ENCODE results near the gene TXNIP. TPM values are rescaled to one million over a fixed set of nuclear protein-coding genes. Genes with fewer than 3 reads are reported as not detected.

The TXNIP gene
- total and polyA plus RNA-seq, 10 donors, result 446 to 2,368 (median 1,246) TPM

- 82 to 93% (median 91%) methylated on average over 8 of the region's 8 CpGs for WGBS, 5 donors
- intact Hi-C loops (cut with DNase I; ENCODE audit: low total_unique reads), result loop anchor here (5.0 kb wide), 3 partner anchors 33 to 163 kb away; partner anchors contain the start of gene NUDT17
- Histone ChIP-seq H3K36me3 (no peaks in the 10 kb centered on the region), H3K4me3 (no peak overlapping the region), H3K9me3 (no peaks in the 10 kb centered on the region), H3K27ac (peak overlapping the region; percentile 22 to 76 (median 54)), H3K27me3 (replicated peaks in 1 of 7) (no peaks in the 10 kb centered on the region), H3K4me1 (peaks cover 12 to 71% (median 35%) of the 10 kb centered on the region in 6 donors)
- DNase-seq, result no peak
- TF ChIP-seq, protein P1, sequence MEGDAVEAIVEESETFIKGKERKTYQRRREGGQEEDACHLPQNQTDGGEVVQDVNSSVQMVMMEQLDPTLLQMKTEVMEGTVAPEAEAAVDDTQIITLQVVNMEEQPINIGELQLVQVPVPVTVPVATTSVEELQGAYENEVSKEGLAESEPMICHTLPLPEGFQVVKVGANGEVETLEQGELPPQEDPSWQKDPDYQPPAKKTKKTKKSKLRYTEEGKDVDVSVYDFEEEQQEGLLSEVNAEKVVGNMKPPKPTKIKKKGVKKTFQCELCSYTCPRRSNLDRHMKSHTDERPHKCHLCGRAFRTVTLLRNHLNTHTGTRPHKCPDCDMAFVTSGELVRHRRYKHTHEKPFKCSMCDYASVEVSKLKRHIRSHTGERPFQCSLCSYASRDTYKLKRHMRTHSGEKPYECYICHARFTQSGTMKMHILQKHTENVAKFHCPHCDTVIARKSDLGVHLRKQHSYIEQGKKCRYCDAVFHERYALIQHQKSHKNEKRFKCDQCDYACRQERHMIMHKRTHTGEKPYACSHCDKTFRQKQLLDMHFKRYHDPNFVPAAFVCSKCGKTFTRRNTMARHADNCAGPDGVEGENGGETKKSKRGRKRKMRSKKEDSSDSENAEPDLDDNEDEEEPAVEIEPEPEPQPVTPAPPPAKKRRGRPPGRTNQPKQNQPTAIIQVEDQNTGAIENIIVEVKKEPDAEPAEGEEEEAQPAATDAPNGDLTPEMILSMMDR (IDR thresholded peaks at IDR 0.05 in 8 of 11, conservative IDR thresholded peaks at IDR 0.05 in 3 of 11), result no peak
- TF ChIP-seq POLR2A (IDR thresholded peaks at IDR 0.05) (no peak), POLR2AphosphoS5 (IDR thresholded peaks at IDR 0.05) (no peak)
Observed at GRCh38 chr1:146010126-146010738, 13.9 kb upstream of the TXNIP start.

- peaks cover 10 to 89% (median 37%) of the 10 kb centered on the region in 6 donors for H3K4me1 ChIP-seq
- no peaks in the 10 kb centered on the region for H3K9me3 ChIP-seq
- no peak for DNase-seq
- intact Hi-C loops (cut with DNase I; ENCODE audit: low total_unique reads), result no loop called here
- TF ChIP-seq, protein P1 (IDR thresholded peaks at IDR 0.05 in 8 of 11, conservative IDR thresholded peaks at IDR 0.05 in 3 of 11), result peak in 4 of 11 experiments; percentile 11 to 33 (median 22)
- no peak for TF ChIP-seq POLR2AphosphoS5 (IDR thresholded peaks at IDR 0.05)
- TF ChIP-seq POLR2A (IDR thresholded peaks at IDR 0.05), result no peak
- H3K27me3 ChIP-seq (replicated peaks in 1 of 7), result no peaks in the 10 kb centered on the region
- H3K36me3 ChIP-seq, result no peaks in the 10 kb centered on the region
- 89 to 94% (median 91%) methylated on average over 8 of the region's 8 CpGs for WGBS, 5 donors
- H3K4me3 ChIP-seq, result peak overlapping the region in 2 of 8 donors; percentile 15 to 54
- H3K27ac ChIP-seq, result peak overlapping the region; percentile 44 to 95 (median 91)
Observed at GRCh38 chr1:146007489-146008133, 11.2 kb upstream of the TXNIP start.

GRCh38 chr1:146001709-146002108 lies 5.3 kb upstream of the TXNIP start:
- no peaks in the 10 kb centered on the region for H3K9me3 ChIP-seq
- H3K27me3 ChIP-seq (replicated peaks in 1 of 7), result no peaks in the 10 kb centered on the region
- DNase-seq, result no peak
- H3K4me1 ChIP-seq, result peaks cover 21 to 96% (median 60%) of the 10 kb centered on the region in 6 donors
- H3K27ac ChIP-seq, result peak overlapping the region in 7 of 8 donors; percentile 25 to 100 (median 61)
- intact Hi-C loops (cut with DNase I; ENCODE audit: low total_unique reads), result no loop called here
- H3K4me3 ChIP-seq, result peak overlapping the region in 1 of 8 donors; percentile 27
- TF ChIP-seq, protein P1 (IDR thresholded peaks at IDR 0.05 in 8 of 11, conservative IDR thresholded peaks at IDR 0.05 in 3 of 11), result no peak
- TF ChIP-seq POLR2A (IDR thresholded peaks at IDR 0.05) (no peak), POLR2AphosphoS5 (IDR thresholded peaks at IDR 0.05) (no peak)
- no peaks in the 10 kb centered on the region for H3K36me3 ChIP-seq
- 90 to 98% (median 97%) methylated on average over 2 of the region's 2 CpGs for WGBS, 5 donors
